Adipose tissue (tissue), 3 donors: ENCODE measurements around the gene ANGEL1. TPM values are rescaled to one million over a fixed set of nuclear protein-coding genes. Genes with fewer than 3 reads are reported as not detected.
A peak's percentile ranks its signal among the peaks of the same experiment; 100 is the strongest.

Experiments
- H3K27ac ChIP-seq: one replicate; pipeline ENCODE4 v1.5.1; 2013; ENCODE audit warnings: low read depth, low read length
- WGBS, 3 donors: extraction: QIAGEN DNeasy Blood & Tissue Kit; methylation state at CpG; one replicate each; pipeline ENCODE4 v1.1.7; 2013; 5-methylcytosine and 5-hydroxymethylcytosine counted together
- polyA plus RNA-seq, 3 donors: library from polyadenylated mRNA; stranded (reverse); fragments of 200-250 nt; gene quantifications; one replicate each; pipeline ENCODE4 v1.2.3, GENCODE V29; 2013
- donor health status: healthy with polysubstance abuse.
- donor health status: Bipolar disorder and iron deficiency.
- donor health status: healthy.

ANGEL1 gene
- polyA plus RNA-seq, 3 donors = 4.3 to 22.5 (median 6.9) TPM

DNA sequence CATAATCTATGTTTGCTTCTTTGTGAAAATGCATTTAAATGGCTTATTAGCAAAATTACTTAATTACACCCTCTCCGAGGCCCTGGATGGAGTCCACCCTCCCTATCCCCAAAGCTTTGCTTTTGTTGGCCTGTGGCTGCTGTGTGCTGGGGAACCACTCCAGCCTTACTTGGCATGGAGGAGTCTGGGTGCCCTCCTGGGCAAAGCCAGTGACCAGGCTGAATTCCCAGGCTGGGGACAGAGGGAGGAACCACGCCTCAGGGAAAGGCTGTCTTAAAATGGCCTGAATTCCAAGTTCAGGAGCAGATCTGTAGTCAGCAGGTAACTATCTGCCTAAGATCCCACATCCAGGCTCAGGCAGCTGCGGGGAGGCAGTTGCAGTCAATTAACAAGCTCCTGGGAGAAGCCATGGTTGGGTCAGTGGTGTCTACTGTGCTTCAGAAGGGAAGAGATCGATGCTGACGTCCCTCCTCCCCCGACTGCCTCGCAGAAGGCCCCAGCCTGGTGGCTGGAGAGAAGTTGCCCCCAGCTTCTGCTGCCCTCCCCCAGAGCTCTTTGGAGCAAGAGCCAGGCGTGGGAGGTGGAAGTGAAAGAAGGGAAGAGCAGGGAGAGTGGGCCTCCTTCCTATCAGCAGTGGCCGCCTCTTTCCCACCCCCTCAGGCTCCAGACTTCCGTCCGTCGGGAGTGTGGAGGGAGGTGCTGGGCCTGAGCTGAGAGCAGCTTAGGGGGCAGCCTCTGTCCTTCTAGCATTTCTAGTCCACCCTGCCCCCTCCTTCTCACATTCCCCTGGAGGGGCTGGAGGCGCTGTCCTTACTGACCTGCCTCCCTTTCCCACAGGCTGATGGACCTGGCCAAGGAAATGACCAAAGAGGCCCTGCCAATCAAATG is 40.1 kb downstream of the ANGEL1 start:
- 18 to 44% (median 32%) methylated on average over 13 of the region's 13 CpGs for WGBS, 3 donors
- H3K27ac ChIP-seq = no peak overlapping the region

DNA sequence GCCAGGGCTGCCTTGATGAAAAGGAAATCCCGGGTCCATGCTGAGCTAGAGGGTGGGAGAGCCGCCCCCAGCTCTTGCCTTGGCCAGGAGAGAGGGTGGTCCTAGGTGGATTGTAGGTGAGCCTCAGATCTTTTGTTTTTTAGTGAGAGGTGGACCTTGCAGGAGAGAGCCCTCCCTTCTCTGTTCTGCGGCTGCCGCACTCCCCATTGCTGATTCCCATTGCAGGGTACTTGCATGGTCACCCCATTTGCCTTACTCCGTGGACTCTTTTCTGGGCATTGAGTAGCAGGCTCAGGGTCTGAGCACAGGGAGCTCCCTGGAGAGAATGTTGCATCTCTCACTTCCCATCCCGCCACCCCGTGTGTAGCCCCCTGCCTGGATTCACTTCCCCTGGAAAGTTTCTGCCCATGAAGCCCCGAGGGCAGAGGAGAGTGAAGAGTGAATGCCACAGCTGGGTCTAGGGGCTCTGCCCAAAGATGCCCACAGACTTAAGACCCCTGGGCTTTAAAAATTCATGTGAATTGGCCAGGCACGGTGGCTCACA is 41.2 kb downstream of the ANGEL1 start:
- H3K27ac ChIP-seq = no peak overlapping the region
- 84 to 89% (median 84%) methylated on average over 9 of the region's 9 CpGs for WGBS, 3 donors

DNA sequence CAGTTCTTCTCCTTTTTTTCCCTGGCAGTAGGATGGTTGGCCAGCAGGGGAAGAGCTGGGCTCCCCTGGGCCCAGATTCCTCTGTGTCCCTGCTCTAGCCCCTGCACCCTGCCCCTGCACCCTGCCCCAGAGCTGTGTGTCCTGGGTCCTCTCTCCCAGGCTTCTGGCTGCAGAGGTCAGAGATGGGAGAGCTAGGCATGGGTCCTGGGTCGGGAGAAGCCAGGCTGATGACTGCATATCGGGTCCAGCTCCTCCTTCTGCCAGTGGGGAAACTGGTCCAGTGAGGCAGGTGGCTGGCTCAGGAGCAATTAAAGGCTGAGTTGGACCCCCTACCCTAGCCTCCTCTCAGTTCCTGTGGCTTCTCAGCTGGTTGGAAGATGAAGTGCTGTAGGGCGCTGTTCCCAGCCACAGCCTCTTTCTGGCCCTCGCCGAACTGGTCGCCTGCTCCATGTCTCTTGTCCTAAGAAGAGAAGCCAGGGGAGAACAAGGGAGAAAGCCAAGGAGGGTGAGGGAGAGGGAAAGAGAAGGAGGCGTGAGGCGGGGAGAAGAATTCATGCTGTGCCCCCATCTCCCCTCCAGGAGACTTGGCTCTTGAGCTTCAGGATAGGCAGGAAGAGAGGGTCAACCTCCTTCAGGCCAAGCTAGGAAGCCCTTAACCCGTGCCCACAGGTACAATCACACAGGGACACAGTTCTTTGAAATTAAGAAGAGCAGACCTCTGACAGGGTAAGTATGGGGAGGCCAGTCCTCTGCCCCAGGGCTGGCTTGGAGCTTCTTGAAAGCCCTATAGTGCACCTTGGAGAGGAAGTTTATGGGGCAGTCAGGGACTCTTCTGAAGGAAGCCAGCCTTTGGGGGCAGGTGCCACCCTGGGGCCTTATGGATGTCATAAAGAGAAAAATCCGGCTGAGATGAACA is 41.9 kb downstream of the ANGEL1 start:
- no peak overlapping the region for H3K27ac ChIP-seq
- WGBS, 3 donors = 77 to 89% (median 83%) methylated on average over 9 to 10 of the region's 10 CpGs

DNA sequence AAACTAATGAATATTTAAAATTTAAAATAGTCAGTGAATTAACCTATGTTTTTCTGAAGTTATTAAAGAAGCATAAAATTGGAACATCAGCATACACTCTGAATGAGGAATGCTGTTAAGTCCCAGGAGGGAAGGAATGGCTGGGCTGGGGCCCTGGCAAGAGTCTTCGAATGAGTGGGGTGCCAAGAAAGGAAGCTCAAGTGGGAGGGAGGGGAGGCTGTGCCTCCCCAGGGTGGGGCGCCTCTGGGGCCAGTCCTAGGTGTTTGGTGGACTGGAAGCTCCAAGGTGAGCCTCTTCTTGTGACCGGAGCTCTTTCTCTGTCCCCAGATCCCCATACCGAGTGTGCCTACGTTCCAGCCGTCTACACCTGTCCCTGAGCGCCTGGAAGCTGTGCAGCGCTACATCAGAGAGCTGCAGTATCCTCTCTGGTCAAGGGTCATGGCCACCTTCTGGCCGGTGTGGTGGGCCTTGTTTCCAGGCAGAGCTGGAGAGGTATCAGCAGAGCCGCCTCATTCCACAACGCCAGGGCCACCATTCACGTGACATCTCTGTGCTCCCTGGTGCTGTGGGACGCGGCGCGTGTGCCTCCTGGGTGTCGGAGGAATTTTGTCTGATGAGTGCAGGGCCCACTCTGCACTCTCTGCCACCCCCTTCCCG is 42.9 kb downstream of the ANGEL1 start:
- no peak overlapping the region for H3K27ac ChIP-seq
- 76 to 89% (median 85%) methylated on average over 18 of the region's 18 CpGs for WGBS, 3 donors

DNA sequence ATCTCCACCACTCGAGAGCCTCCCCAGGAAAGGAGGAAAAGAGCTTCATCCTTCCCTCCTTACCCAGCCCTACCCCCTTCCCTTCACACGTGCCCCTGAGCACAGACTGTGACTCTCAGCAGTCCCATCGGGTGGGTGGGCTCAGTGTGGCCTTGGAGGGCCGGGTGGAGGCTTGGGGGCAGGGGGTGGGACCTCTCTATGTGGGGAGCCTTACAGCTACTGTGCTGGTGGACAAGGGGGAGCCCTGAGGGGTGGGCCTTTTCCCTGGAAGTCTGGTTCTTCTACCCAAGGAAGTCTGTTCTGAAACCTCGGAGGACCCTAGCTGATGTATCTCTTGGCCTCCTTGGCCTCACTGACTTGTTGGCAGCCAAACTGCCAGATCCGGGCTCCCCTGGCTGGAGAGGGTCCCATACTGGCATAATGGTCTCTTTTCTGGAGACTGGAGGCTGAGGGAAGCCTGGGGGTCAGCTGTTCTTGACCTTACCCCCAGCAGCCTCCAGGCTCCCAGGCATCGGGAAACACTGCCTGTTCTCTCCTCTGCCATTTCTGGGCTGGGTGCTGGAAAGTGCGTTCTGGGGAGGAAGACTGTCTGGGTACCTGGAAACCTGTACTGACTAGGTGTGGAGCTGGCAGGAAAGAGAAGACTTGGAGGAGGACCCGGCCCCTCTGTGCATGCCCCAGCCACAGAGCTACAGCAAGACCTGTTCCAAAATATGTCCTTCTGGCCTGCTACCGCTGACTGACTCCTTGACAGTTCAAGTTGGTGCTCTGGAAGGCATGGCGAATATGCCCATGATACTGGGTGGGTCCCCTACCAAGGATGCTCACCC is 43.8 kb downstream of the ANGEL1 start:
- WGBS, 3 donors = 56 to 64% (median 62%) methylated on average over 11 of the region's 11 CpGs

GRCh38 chr14:76767681-76768656 is 44.7 kb downstream of the ANGEL1 start:
- WGBS, 3 donors = 29 to 48% (median 33%) methylated on average over 13 to 15 of the region's 15 CpGs
- H3K27ac ChIP-seq = peak overlapping the region; percentile 40

More for the DNA sequence above, 43.8 kb downstream of the ANGEL1 start:
- H3K27ac ChIP-seq = peak overlapping the region; percentile 40

- 82 to 86% (median 83%) methylated on average over 6 of the region's 6 CpGs for WGBS, 3 donors
- H3K27ac ChIP-seq = no peak overlapping the region
Measured at GRCh38 chr14:76765461-76765931, 47.2 kb downstream of the ANGEL1 start.

DNA sequence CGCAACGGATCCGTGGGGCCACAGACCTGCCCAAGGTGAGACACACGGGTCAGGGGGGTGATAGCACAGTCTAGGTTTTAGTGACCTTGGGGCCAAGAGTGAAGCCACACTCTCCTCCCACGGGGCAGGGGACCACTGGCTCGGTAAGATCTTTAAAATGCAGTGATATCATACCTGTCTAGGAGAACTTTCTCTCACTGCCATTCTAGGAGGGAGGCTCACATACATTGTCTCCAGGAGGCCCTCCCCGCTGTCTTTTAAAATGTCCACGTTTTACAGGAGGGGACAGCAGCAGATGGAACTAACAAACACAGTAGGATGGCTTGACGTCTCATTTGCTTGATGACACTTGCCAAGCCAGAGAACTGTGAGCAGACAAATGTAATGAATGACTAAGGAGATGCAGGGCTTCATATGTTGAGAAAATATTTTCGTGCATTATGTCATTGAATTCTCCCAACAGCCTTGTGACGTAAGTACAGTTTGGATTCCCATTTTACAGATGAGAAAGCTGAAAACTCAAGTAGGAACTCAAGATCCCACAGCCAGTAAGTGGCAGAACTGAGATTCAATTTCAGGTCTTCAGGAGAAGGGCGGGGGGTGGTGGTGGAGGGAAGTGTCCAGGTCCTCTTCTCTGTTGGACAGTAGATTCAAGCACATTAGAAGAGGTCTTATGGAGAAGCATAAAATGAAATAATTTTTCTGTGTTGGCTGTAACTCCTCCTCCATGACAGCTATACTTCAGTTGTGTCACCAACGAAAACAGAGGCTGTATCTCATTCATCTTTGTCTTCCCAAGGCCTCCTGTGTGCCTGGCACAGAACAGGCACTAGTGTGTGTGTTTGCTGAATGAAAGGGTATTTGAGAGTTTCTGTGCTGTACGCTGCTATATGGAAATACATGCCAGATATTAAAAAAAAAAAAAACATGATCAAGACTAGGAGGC is 49.3 kb downstream of the ANGEL1 start:
- 60 to 68% (median 63%) methylated on average over 14 of the region's 14 CpGs for WGBS, 3 donors
- H3K27ac ChIP-seq = no peak overlapping the region

- H3K27ac ChIP-seq = no peak overlapping the region
- WGBS, 3 donors = 17 to 42% (median 19%) methylated on average over 26 to 28 of the region's 28 CpGs
Measured at GRCh38 chr14:76762411-76763095, 50.1 kb downstream of the ANGEL1 start.

DNA sequence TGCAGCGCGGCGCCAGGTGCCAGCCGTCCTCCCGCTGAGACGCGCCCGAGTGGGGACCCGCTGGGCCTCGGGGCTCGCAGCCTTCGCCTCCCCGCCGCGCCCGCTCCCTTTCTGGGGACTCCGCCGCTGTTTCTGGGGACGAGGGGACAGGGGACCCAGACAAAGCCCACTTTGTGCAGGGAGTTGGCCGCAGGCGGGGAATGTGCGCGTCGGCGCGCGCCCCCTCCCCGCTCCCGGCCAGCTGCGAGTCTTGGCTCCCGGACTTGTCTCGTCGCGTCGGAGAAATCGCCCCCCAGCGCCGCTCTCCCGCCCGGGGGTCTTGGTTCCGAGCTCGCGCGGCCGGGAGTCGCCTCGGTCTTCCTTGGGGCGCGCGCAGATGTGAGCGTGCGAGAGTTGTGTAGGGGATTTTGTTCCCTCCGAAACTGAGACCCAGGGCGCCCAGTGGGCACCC is 50.7 kb downstream of the ANGEL1 start:
- WGBS, 3 donors = 0 to 1% (median 0%) methylated on average over 49 to 54 of the region's 54 CpGs
- H3K27ac ChIP-seq = no peak overlapping the region

GRCh38 chr14:76761136-76761959 is 51.3 kb downstream of the ANGEL1 start, which contains the start of gene VASH1:
TSS of gene VASH1 (plus strand) at chr14:76761468. CDS start at chr14:76762822, 1,354 bp downstream.
- no peak within 1 kb of the TSS for H3K27ac ChIP-seq
- WGBS, 3 donors = 0 to 1% (median 0%) methylated on average over 77 to 96 of the region's 96 CpGs

- H3K27ac ChIP-seq = no peak overlapping the region
- WGBS, 3 donors = 45 to 49% (median 45%) methylated on average over 26 of the region's 26 CpGs
Measured at GRCh38 chr14:76760331-76761135, 52.1 kb downstream of the ANGEL1 start.

DNA sequence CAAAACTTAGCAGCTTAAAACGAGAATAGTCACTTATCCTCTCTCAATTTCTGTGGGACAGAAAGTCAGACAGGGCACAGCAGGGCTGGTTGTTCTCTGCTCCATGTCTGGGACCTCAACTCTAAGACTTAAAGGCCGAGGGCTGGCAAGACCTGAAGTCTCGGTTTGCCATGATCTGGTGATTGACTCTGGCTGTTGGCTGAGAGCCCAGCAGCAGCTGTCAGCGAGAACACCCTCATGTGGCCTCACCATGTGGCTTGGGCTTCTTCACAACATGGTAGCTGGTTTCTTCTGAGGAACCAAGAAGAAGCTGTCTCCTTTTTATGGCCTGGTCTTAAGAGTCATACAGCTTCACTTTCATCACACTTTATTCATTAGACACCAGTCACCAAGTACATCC is 53.1 kb downstream of the ANGEL1 start:
- 65 to 84% (median 81%) methylated on average over 4 of the region's 4 CpGs for WGBS, 3 donors
- no peak overlapping the region for H3K27ac ChIP-seq
